HG03108 (cell line): ENCODE data around the gene KPNA3.
"Not testable (repeated sequence)": the region's sequence is repeated elsewhere in the genome, so short reads cannot be mapped to it uniquely, and the experiment has no call there.

ENCODE experiments used
- ATAC-seq: cut with Tn5 transposase; IDR thresholded peaks from one replicate; pipeline ENCODE4 v1.9.1; 2021; ENCODE audit warnings: moderate library complexity; ENCODE audit not compliant: unreplicated experiment

Gene KPNA3

DNA sequence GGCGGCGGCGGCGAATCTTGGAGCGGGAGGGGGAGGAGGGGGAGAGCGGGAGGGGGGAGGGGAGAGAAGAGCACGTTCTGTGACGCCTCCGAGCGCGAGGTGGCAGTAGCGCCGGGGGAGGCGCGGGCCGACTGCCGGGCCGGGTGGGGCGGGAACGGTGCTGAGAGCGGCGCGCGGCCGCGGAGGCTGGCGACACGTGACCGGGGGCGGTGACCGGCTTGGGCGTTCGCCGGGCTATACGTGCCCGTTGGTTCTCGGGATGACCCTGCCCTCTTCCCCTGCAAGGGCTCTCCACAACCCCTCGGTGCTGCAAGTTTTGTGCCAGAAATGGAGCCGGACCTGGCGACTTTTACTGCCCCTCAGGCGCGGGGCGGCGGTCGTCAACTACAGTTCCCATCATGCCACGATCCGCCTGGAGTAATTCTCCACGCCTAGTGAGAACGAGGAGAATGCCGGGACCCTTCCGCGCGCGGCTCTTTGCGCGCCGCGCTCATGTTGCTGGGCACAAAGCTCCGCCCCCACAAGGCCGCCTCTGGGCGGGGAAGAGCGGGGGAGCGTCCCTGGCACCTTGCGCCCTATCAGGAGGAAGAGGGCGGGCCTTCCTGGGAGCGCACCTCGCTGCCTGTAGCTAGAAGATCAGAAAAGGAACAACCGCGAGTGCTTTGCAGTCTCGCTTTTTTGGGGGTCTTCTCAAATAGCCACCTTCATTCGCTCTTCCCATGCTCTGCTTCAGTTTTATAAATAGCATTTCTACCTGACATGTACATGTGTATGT is at the start of gene KPNA3:
TSS of gene KPNA3 (minus strand) at position 133 of the 775 bp plus-strand sequence. CDS start 176 bp downstream, outside the sequence.
- peak; percentile 85 for ATAC-seq

DNA sequence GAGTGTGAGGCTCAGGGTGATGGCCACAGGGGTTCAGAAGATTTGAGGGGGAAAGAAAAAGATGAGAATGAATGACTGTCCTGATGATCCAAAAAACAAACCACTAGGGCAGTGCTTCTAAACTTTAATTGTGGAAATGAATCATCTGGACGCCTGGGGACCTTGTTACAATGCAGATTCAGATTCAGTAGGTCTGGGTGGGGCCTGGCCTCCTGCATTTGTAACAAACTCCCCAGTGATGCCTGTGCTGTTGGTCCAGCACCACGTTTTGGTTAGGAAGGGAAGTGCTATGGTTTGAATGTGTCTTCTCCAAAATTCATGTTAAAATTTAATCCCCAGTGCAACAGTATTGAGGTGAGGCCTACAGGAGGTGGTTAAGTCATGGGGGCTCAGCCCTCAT is 49.5 kb upstream of the KPNA3 start:
- no peak for ATAC-seq

- no peak for ATAC-seq
Measured at GRCh38 chr13:49840675-49841074, 48.2 kb upstream of the KPNA3 start.

- ATAC-seq = no peak
Measured at GRCh38 chr13:49840266-49840665, 47.8 kb upstream of the KPNA3 start.

DNA sequence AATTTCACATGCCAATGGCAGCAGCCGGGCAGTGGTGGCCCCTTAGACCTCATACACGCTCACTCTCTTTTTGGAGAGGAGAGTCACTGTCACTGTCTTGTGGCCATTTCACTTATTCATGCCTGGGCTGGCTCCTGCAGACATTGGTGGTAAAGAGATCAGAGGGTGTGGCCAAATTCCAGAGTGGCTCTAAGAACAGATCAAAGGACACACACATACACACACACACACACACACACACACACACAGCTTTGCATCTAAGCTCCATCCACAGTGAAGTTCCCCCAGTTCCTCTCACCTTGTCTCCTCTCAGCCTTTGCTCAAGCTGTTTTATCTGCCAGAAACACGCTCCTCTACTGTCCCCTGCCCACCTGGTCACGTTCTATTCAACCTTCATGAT is 46.5 kb upstream of the KPNA3 start:
- no peak for ATAC-seq

DNA sequence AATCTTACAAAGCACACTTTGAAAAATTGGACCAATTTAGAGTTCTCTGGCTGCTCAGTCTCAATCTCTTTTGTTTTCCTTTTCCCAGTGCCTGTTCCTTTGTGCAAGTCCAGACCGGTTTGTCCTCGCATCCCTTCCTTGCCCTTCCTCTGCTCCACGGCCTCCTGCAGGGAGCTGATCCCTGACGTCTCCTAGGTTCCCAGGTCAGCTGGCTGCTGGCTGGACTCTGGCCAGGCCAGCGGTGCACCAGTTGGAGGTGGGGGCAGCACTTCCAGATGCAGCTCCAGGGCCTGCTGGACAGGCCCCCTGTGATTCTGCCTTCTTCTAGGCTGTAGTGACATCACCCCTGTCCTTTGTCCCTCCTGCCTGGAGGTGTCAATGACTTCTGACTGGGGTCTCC is 44.0 kb upstream of the KPNA3 start:
- no peak for ATAC-seq

- ATAC-seq = no peak
Measured at GRCh38 chr13:49833402-49833801, 40.9 kb upstream of the KPNA3 start.

DNA sequence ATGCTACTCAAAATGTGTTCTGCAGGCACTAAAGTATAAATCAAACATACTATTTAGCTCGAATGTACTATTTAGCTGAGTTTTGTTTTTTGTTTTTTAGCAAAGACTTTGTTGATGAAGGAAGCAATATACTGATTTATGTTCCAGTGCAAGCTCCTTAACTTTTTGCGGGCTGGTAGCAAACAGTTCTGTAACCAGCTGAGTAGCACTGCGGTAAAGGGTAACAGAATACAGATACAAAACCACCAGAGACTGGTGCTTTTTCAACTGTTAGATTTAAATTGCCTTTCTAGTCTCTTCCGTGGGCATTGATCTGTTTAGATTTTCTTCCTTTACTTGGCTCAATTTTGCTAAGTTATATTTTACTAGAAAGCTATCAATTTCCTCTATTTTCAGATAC is 39.0 kb upstream of the KPNA3 start:
- no peak for ATAC-seq

- no peak for ATAC-seq
Measured at GRCh38 chr13:49830721-49831120, 38.2 kb upstream of the KPNA3 start.

DNA sequence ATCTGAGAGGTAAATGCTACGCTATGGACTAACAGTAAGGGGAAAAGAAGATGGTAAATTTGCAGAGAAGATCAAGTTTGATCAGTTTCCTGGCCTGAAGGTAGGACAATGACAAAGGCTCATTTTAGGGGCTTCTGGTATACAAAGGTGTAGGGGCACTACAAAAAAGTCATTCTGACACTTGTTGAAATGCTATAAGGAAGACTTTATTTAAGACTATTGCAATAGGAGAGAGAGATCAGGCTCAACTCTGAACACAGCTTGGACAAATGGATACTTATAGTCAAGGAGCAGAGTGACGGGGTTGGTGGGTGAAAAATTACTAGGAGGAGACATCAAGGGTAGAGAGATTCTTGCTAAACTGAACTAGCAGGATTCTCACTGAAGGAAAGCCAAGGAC is 37.2 kb upstream of the KPNA3 start:
- no peak for ATAC-seq

GRCh38 chr13:49828453-49828852 is 36.0 kb upstream of the KPNA3 start:
- ATAC-seq = no peak

- no peak for ATAC-seq
Measured at GRCh38 chr13:49827891-49828290, 35.4 kb upstream of the KPNA3 start.

GRCh38 chr13:49827336-49827735 is 34.9 kb upstream of the KPNA3 start:
- ATAC-seq = no peak

DNA sequence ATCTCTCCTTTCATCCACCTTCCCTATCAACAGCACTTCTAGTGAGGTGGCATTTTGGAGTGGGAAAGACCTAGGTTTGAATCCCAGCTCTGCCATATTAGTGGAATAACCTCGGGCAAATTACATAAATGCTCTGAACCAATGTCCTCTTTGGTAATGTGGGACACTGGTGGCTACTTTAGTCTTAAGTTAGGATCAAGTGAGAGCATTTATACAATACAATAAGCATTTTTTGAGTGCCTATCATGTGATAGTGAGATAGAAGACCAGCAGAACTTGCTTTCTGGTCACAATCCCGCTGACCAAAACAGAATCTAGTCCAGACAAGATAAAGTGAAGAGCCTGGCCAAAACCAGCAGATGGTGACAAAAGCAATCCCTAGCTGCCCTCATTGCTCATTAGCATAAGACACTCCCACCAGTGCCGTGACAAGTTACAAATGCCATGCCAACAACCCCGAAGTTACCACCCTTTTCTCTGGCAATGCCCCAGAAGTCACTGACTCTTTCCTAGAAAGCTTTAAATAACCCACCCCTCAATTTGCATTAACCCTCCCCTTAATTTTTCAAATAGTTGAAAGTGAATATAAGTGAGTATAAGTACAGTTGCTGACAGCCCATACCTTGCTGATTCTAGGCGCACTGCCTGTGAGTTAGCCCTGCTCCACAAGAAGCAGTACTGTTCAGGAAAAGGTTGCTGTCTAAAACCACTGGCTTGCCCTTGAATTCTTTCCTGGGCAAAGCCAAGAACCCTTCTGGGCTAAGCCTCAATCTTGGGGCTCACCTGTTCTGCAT is 28.9 kb upstream of the KPNA3 start:
- no peak for ATAC-seq

DNA sequence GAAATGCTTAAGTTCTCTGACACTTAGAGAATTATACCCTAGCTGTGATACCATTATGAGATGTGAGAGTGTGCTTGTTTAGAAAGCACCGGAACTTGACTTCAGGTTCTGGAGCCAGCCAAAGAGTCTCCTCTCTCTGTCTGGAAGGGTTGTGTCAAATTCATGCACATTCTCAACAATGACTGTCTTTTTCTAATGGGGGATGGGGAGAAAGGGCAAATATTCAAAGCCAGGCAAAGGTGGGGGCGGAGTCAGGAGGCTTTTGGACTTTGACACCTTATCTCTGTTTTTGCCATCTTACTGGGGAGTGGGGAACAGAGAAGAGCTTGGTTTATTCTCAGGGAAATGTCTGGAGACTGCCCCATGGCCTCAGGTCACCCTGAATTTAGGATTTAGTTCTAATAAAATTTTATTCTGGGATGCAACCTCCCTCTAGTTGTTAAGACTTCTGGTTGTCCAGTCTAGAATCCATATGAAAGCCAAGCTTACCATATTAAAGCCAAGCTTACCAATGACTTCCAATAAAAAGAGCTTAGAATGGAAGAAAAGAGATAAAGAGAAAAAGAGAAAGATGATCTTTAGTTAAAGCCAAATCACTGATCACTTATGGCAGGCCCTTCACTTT is 28.2 kb upstream of the KPNA3 start:
- no peak for ATAC-seq

DNA sequence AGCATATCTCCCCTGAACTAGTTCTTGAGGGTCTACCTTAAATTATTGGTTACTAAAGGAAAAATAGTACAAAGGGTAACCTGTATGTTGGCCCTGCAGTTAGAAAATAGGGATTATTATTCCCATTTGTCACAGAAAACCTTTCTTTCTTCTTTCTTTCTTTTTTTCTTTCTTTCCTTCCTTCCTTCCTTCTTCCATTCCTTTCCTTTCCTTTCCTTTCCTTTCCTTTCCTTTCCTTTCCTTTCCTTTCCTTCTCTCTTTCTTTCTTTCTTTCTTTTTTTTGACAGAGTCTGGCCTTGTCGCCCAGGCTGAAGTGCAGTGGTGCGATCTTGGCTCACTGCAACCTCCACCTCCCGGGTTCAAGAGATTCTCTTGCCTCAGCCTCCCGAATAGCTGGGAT is 23.6 kb upstream of the KPNA3 start:
- not testable (repeated sequence) for ATAC-seq

DNA sequence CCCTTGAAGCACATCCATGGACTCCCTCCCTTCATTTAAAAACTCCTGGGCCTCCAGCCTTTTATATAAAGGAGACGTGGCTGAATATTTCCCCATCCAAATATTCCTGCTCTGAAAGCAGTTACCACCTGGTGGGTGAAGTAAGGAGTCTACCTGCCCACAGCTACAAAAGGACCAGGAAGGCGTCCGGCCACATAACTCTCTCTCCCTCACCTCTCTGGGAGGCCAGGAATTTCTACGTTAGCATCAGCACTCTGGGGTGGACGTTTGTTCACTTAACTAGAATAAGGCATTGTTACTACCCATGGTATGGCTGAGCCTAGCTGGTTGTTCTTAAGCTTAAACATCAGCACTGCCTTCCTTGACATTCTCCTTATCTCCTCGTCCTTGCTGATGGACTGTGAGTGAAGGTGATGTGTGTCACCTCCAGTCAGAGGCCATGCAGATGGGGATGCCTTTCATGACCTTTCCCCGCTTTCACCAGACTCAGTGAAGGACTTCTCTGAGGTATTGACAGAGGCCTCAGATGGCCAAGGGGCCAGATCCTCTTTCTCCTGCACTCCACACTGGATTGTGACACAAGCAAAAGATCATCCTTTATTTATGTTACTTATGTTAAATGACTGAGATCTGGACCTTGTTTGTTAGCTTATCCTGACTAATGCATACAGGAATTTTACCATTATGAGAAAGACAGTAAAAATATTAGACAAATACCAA is 22.2 kb upstream of the KPNA3 start:
- no peak for ATAC-seq

DNA sequence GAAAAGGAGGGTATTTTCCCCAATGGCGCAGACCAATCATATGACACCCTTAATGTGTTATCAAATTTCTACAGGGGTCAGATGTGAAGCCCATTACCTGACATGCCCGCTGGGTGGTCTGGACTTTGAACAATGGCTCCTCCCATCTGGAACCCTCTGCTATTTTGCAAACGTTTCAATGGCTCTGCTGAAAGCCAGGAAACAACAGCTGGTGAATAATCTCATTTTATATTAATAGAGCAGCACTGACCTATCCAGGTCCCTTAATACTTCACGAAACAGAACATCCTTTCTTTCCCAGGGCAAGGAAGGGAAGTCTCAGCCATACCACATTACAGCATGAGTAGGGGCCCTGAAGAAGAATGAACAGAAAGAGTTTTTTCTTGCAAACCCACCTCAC is 20.3 kb upstream of the KPNA3 start:
- no peak for ATAC-seq

- no peak for ATAC-seq
Measured at GRCh38 chr13:49811527-49811908, 19.0 kb upstream of the KPNA3 start.

DNA sequence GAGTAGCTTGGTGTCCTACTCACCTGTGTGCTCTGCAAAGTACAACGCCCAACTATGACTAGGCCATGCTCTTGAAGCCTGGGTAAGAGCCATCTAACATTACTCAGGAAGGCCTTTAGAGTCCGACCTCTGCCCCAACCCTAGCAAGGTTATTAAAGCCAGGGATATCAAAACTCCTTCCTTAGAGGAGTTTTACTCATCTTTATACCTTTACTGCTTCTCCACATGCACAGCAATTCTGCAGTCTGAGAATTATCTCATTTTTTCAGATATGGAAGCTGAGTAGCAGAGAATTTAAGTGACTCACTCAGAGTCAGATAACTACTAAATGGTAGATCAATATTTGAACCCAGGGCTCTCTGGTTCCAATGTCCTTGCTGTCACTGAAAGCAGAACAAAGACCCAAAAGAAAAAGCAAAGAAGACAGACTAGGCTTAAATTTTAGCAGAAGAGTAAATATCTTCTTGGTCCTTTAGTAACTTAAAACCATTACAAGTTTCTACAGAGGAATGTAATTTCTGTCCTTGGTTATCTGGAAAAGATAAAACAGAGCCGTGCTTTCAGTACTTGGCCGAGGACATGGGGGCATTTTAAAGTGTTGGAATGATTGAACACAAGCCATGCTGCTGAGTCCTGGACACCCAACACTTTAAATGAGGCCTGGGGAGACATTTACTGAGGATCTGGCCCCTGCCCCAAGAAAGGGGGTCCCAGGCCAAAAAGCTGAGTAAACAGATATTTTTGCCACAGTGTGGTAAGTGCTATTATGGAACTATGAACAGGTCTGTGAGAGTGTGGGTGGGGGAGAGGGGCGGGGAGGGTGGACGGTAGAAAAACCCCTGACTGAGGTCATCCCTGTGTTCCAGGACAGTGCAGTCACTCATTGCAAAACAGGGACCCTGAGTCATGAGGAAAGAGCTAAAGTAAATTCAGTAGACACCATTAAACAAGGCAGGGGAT is 18.4 kb upstream of the KPNA3 start:
- ATAC-seq = no peak
